Omental fat pad (tissue), 4 donors: ENCODE results near the gene CHST12. TPM values are rescaled to one million over a fixed set of nuclear protein-coding genes. Genes with fewer than 3 reads are reported as not detected.

Source experiments
- ATAC-seq: fragments of 150-250 bp; one replicate; pipeline ENCODE4 v1.9.1; 2016; ENCODE audit warnings: mild to moderate bottlenecking, moderate library complexity; ENCODE audit not compliant: low FRiP score
- DNase-seq: peaks from one replicate; pipeline ENCODE4 v3.0.0-alpha.2; 2019; ENCODE audit warnings: low spot score
- total RNA-seq, 4 donors: library from RNA; depleted of rRNA; stranded (reverse); fragments of >200 nt; gene quantifications; one replicate each; pipeline ENCODE4 v1.1.0, GENCODE V29; 2016
- TF ChIP-seq, protein P1 (sequence below), 3 donors: fragments of 450-650 bp; IDR thresholded peaks; one replicate each; pipeline ENCODE4 v1.5.1; 2016 to 2017; ENCODE audit warnings: antibody characterized with exemption in 3 of 3, mild to moderate bottlenecking in 3 of 3, moderate library complexity in 2 of 3

CHST12 gene
- total RNA-seq, 4 donors from 2014 or later, result 7.9 to 18.3 (median 11.3) TPM

DNA sequence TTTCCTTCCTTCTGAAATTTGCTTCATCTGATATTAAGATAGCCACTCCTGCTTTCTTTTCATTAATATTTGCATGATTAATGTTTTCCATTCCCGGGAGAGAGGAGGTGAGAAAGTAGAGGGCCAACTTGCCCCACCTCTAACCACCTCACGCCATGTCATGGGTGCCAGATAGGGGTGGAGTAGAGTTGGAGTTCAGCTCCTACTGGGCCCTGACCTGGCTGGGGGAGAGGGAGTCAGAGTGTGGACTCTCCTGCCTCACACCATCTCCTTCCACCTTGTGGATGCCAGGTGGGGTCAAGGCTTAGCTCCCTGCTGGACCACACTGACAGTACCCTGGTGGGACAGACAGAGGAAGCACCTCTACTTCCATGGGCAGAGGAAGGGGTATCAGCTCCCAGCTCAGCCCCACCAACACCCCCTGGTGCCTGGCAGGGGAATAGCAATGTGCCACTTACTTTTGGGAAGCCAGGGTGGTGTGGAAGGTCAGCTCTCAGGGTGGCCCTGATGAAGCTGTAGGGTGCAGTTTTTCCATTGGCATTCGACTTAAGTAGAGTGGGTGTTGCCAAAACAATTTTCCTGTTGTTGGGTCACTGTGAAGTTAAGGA is 28.0 kb downstream of the CHST12 start:
- ATAC-seq, result no peak
- TF ChIP-seq, protein P1, sequence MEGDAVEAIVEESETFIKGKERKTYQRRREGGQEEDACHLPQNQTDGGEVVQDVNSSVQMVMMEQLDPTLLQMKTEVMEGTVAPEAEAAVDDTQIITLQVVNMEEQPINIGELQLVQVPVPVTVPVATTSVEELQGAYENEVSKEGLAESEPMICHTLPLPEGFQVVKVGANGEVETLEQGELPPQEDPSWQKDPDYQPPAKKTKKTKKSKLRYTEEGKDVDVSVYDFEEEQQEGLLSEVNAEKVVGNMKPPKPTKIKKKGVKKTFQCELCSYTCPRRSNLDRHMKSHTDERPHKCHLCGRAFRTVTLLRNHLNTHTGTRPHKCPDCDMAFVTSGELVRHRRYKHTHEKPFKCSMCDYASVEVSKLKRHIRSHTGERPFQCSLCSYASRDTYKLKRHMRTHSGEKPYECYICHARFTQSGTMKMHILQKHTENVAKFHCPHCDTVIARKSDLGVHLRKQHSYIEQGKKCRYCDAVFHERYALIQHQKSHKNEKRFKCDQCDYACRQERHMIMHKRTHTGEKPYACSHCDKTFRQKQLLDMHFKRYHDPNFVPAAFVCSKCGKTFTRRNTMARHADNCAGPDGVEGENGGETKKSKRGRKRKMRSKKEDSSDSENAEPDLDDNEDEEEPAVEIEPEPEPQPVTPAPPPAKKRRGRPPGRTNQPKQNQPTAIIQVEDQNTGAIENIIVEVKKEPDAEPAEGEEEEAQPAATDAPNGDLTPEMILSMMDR (IDR thresholded peaks at IDR 0.05), result no peak
- DNase-seq, result no peak

DNA sequence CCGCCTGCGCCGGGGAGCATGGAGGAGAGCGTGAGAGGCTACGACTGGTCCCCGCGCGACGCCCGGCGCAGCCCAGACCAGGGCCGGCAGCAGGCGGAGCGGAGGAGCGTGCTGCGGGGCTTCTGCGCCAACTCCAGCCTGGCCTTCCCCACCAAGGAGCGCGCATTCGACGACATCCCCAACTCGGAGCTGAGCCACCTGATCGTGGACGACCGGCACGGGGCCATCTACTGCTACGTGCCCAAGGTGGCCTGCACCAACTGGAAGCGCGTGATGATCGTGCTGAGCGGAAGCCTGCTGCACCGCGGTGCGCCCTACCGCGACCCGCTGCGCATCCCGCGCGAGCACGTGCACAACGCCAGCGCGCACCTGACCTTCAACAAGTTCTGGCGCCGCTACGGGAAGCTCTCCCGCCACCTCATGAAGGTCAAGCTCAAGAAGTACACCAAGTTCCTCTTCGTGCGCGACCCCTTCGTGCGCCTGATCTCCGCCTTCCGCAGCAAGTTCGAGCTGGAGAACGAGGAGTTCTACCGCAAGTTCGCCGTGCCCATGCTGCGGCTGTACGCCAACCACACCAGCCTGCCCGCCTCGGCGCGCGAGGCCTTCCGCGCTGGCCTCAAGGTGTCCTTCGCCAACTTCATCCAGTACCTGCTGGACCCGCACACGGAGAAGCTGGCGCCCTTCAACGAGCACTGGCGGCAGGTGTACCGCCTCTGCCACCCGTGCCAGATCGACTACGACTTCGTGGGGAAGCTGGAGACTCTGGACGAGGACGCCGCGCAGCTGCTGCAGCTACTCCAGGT is 29.7 kb downstream of the CHST12 start:
- TF ChIP-seq, protein P1 (IDR thresholded peaks at IDR 0.05), result no peak
- DNase-seq (no peak), ATAC-seq (no peak)

DNA sequence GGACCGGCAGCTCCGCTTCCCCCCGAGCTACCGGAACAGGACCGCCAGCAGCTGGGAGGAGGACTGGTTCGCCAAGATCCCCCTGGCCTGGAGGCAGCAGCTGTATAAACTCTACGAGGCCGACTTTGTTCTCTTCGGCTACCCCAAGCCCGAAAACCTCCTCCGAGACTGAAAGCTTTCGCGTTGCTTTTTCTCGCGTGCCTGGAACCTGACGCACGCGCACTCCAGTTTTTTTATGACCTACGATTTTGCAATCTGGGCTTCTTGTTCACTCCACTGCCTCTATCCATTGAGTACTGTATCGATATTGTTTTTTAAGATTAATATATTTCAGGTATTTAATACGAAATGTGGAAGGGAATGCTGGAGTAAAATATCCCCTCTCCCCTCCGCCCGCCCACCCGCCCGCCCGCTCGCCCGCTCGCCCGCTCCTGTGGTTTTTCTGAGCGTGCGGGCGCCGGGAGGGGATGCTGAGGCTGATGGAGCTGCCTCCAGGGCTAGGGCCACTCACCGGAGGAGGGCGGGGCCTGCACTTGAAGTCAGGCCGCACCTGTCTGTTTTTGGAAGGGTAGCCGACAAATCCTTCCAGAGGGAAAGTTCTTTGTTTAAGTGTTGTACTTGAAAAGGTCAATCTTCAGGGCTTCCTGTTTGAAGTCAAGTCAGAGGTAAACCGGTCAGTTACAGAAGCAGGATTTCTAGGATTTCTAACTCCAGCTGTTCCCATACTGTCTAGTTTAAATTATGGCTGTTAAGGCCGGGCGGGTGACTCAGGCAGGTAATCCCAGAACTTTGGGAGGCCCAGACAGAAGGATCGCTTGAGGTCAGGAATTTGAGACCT is 30.5 kb downstream of the CHST12 start:
- no peak for ATAC-seq
- TF ChIP-seq, protein P1 (IDR thresholded peaks at IDR 0.05), result no peak

DNA sequence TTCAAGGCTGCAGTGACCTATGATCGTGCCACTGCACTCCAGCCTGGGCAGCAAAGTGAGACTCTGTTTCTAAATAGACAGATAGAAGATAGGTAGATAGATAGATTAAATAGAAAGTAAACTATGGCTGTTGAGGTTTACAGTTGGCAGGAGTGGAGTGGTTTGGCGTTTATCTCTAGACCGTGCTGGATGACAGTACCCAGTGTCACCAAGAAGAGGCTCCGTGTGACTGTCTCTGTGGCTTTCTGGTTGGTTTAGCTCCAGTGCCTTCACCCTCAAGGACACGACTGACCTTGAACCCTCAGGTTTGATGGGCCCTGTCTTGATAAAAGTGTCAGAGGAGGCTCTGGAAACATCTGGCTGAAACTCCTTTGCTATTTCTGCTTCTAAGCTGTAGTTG is 31.7 kb downstream of the CHST12 start:
- TF ChIP-seq, protein P1 (IDR thresholded peaks at IDR 0.05), result no peak
- DNase-seq, result no peak
- ATAC-seq, result no peak

More for the DNA sequence above, 30.5 kb downstream of the CHST12 start:
- no peak for DNase-seq

DNA sequence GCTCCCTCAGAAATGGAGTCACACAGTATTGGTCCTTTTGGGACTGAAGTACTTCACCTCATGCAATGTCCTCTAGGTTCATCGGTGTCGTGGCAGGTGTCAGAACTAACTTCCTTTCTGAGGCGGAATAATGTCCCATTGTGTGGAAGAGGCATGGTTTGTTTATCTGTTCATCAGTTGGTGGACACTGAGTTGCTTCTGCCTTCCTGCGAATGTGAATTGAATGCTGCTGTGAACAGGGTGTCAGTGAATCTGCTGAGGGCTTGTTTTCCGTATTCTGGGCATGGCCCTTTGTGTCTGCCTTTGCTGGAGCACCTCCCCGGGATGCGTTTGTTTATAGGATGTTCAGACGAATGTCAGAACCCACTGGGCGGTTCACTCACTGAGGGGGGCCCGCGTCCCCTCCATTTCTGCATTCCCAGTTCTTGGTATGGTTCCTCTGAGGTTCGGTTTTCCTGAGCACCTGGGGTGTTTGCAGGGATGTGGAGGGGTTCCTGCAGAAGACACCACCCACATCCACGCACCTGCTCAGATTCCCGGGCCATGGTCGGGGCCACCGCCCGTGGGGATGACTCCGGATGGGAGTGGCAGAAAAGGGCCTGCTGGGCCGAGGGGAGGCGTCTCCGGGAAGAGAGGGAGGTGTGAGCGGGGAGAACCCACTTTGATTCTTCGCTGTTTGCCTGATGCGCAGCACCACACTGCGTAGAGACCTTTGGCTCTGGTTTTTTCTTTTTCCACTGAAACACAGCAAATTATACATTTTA is 33.1 kb downstream of the CHST12 start:
- TF ChIP-seq, protein P1 (IDR thresholded peaks at IDR 0.05), result no peak
- ATAC-seq, result no peak
- no peak for DNase-seq

DNA sequence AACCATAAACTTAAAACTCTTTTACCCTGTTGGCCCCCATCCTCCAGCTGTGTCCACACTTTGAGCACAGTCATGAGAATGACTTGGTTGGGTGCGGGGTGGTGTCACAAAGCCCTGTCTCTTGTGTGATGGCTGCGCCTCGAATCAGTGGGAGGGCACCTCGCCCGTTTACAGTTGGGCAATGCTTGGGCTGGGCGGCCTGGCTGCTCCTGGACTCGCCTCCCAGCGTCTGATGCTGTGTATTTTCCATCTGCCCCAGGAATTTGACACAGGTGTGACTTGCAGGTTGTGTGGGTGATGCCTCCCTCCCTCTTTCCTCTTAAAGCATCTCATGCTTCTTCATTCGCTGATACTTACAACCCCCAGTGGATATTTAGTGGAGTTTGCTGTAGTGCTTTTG is 33.7 kb downstream of the CHST12 start:
- TF ChIP-seq, protein P1 (IDR thresholded peaks at IDR 0.05), result no peak
- ATAC-seq, result no peak
- DNase-seq, result no peak
